ENCODE measurements around the gene PSMB10. TPM values are rescaled to one million over a fixed set of nuclear protein-coding genes. Genes with fewer than 3 reads are reported as not detected.

The PSMB10 gene
- total and polyA plus RNA-seq, 2 donors (not counting 3 experiments of a cell fraction or from before 2014, with no cell fraction given), result 40.8 to 54.7 TPM

- TSS peak; percentile 55 for BruUV-seq (replicated peaks)
- CTCF ChIA-PET, result interaction anchor here (0.9 to 2.6 kb wide), 8 partner anchors 9 to 371 kb away, joined by 3 to 17 read pairs (median 4); partner anchors contain the start of gene NRN1L
- Histone ChIP-seq H3K27ac (ENCODE audit: insufficient read depth, low read depth, low read length) (no peak overlapping the region), H3K9me1 (replicated peaks; ENCODE audit: control insufficient read depth, extremely low read depth, insufficient read depth, low read length) (no peaks in the 10 kb centered on the region), H4K20me1 (replicated peaks; ENCODE audit: control insufficient read depth, extremely low read depth, insufficient read depth, low read length) (no peaks in the 10 kb centered on the region), H3K9me3 (replicated peaks; ENCODE audit: control insufficient read depth, insufficient read depth, low read length) (no peaks in the 10 kb centered on the region), H3K4me1 (ENCODE audit: control insufficient read depth, extremely low read depth, insufficient read depth, low read length) (peaks cover 21% of the 10 kb centered on the region), H3K27me3 (ENCODE audit: control insufficient read depth in 2 of 2, insufficient read depth in 2 of 2, low read length in 2 of 2) (no peaks in the 10 kb centered on the region), H3K4me2 (ENCODE audit: insufficient read depth, low read length) (peak overlapping the region; percentile 92), H3K36me3 (ENCODE audit: control insufficient read depth in 2 of 2, extremely low read depth in 1 of 2, insufficient read depth in 2 of 2, low read length in 2 of 2) (no peaks in the 10 kb centered on the region), H2AFZ (ENCODE audit: low read depth, low read length) (peak overlapping the region; percentile 66), H3K9ac (replicated peaks; ENCODE audit: extremely low read depth, insufficient read depth, low read length) (peak overlapping the region; percentile 53), H3K4me3 (replicated peaks in 1 of 3; ENCODE audit: insufficient read depth in 1 of 3, low read depth in 1 of 3, low read length in 3 of 3) (peak overlapping the region in 1 of 3 experiments; percentile 44), H3K79me2 (ENCODE audit: control insufficient read depth, insufficient read depth, low read length) (peaks cover 19% of the 10 kb centered on the region)
- intact Hi-C loops (cut with micrococcal nuclease) (loop anchor here (2.0 kb wide), 2 partner anchors 46 to 344 kb away; partner anchors contain the start of genes CENPT, ESRP2 and NUTF2), dilution Hi-C loops (cut with MboI; ENCODE audit: extremely low pct_ligation_motif_present, low sequenced_read_pairs) (no loop called here)
- no peak for FAIRE-seq
- POLR2A ChIA-PET, result no interaction called here
- no peak for DNase-seq (ENCODE audit: low read depth, low spot score)
- TF ChIP-seq MAX (IDR thresholded peaks at IDR 0.05; ENCODE audit: insufficient read depth, insufficient read length) (no peak), JUN (IDR thresholded peaks at IDR 0.05; ENCODE audit: borderline replicate concordance, insufficient read depth, insufficient read length, low read depth) (no peak), MYC (IDR thresholded peaks at IDR 0.05; ENCODE audit: low read depth, low read length) (no peak), GATA2 (IDR thresholded peaks at IDR 0.05; ENCODE audit: insufficient read depth, insufficient read length, low read depth, low read length) (no peak), POLR2A (IDR thresholded peaks at IDR 0.05; ENCODE audit: low read depth, low read length) (no peak), POLR2AphosphoS5 (IDR thresholded peaks at IDR 0.05; ENCODE audit: insufficient read depth, low read depth, low read length) (no peak), EZH2 (IDR thresholded peaks at IDR 0.05; ENCODE audit: borderline replicate concordance, low read depth, low read length, severe bottlenecking) (no peak), CTCF (IDR thresholded peaks at IDR 0.05; ENCODE audit: extremely low read depth in 1 of 2, insufficient read depth in 1 of 2, low read depth in 1 of 2, low read length in 2 of 2) (no peak)
These were observed 44.3 kb downstream of the PSMB10 start for GRCh38 chr16:67892375-67892774.

Data from endothelial cell of umbilical vein (primary cell).